Neural progenitor cell (in vitro differentiated cells): Measurements from ENCODE around the gene MSTN.

Experiments used
- CTCF ChIP-seq: fragments of 200-600 bp; sonication (generic); IDR thresholded peaks from 2 replicates; pipeline ENCODE4 v1.5.1; 2017; ENCODE audit warnings: antibody characterized with exemption, mild to moderate bottlenecking
- EZH2 ChIP-seq: fragments of 200-600 bp; sonication (generic); IDR thresholded peaks from 2 replicates; pipeline ENCODE4 v1.6.1; 2017; ENCODE audit warnings: antibody characterized with exemption, mild to moderate bottlenecking, moderate library complexity

GRCh38 chr2:190053426-190053825 lies 9.1 kb downstream of the MSTN start:
- no peak for TF ChIP-seq EZH2
- no peak for TF ChIP-seq CTCF
